Stimulated activated CD4-positive, alpha-beta T cell treated with anti-CD3 and anti-CD28 coated beads, TNF-alpha, amount 100 ng/mL, for 4 hours (primary cell): ENCODE data around the gene PIK3C2B.

ENCODE experiments used
- DNase-seq, 3 experiments: peaks; one replicate each; pipeline ENCODE4 v3.0.0-alpha.2; 2020; ENCODE audit warnings: low read depth in 3 of 3

PIK3C2B gene

GRCh38 chr1:204461331-204462228 is 33.0 kb downstream of the PIK3C2B start:
- DNase-seq, result peak in 2 of 3 experiments; percentile 8 to 29

- DNase-seq, result no peak
Measured at GRCh38 chr1:204460346-204460745, 34.3 kb downstream of the PIK3C2B start.

- DNase-seq, result no peak
Measured at GRCh38 chr1:204459706-204460105, 34.9 kb downstream of the PIK3C2B start.

- DNase-seq, result no peak
Measured at GRCh38 chr1:204457666-204458065, 36.9 kb downstream of the PIK3C2B start.

GRCh38 chr1:204456826-204457442 is 37.7 kb downstream of the PIK3C2B start:
- no peak for DNase-seq

GRCh38 chr1:204455831-204456145 is 38.8 kb downstream of the PIK3C2B start:
- no peak for DNase-seq

GRCh38 chr1:204455063-204455830 is 39.4 kb downstream of the PIK3C2B start:
- DNase-seq, result no peak

- DNase-seq, result no peak
Measured at GRCh38 chr1:204454476-204454875, 40.1 kb downstream of the PIK3C2B start.

- peak; percentile 34 to 69 (median 64) for DNase-seq
Measured at GRCh38 chr1:204453141-204453772, 41.3 kb downstream of the PIK3C2B start.

GRCh38 chr1:204451352-204452124 is 43.1 kb downstream of the PIK3C2B start:
- DNase-seq, result no peak

GRCh38 chr1:204450461-204451257 is 43.9 kb downstream of the PIK3C2B start:
- DNase-seq, result no peak

GRCh38 chr1:204449678-204450280 is 44.8 kb downstream of the PIK3C2B start:
- DNase-seq, result no peak

GRCh38 chr1:204448991-204449677 is 45.5 kb downstream of the PIK3C2B start:
- DNase-seq, result no peak

GRCh38 chr1:204448344-204448964 is 46.2 kb downstream of the PIK3C2B start:
- no peak for DNase-seq

- DNase-seq, result no peak
Measured at GRCh38 chr1:204447736-204448135, 46.9 kb downstream of the PIK3C2B start.

GRCh38 chr1:204447190-204447589 is 47.4 kb downstream of the PIK3C2B start:
- no peak for DNase-seq

GRCh38 chr1:204446413-204447111 is 48.0 kb downstream of the PIK3C2B start:
- peak; percentile 56 to 66 (median 66) for DNase-seq

GRCh38 chr1:204445860-204446412 is 48.7 kb downstream of the PIK3C2B start:
- DNase-seq, result no peak
